GM12873 (cell line): ENCODE data around the gene NHS.

ENCODE experiments used
- TF ChIP-seq, protein P1 (sequence below): IDR thresholded peaks from 2 replicates; pipeline ENCODE4 v1.5.1; 2012; ENCODE audit warnings: low read depth, mild to moderate bottlenecking, moderate library complexity, low read length, control low read depth; ENCODE audit not compliant: insufficient read depth; ENCODE audit errors: missing control alignments

The NHS gene

GRCh38 chrX:17547658-17548057, 172.7 kb downstream of the NHS start:
- TF ChIP-seq, protein P1, sequence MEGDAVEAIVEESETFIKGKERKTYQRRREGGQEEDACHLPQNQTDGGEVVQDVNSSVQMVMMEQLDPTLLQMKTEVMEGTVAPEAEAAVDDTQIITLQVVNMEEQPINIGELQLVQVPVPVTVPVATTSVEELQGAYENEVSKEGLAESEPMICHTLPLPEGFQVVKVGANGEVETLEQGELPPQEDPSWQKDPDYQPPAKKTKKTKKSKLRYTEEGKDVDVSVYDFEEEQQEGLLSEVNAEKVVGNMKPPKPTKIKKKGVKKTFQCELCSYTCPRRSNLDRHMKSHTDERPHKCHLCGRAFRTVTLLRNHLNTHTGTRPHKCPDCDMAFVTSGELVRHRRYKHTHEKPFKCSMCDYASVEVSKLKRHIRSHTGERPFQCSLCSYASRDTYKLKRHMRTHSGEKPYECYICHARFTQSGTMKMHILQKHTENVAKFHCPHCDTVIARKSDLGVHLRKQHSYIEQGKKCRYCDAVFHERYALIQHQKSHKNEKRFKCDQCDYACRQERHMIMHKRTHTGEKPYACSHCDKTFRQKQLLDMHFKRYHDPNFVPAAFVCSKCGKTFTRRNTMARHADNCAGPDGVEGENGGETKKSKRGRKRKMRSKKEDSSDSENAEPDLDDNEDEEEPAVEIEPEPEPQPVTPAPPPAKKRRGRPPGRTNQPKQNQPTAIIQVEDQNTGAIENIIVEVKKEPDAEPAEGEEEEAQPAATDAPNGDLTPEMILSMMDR = no peak

DNA sequence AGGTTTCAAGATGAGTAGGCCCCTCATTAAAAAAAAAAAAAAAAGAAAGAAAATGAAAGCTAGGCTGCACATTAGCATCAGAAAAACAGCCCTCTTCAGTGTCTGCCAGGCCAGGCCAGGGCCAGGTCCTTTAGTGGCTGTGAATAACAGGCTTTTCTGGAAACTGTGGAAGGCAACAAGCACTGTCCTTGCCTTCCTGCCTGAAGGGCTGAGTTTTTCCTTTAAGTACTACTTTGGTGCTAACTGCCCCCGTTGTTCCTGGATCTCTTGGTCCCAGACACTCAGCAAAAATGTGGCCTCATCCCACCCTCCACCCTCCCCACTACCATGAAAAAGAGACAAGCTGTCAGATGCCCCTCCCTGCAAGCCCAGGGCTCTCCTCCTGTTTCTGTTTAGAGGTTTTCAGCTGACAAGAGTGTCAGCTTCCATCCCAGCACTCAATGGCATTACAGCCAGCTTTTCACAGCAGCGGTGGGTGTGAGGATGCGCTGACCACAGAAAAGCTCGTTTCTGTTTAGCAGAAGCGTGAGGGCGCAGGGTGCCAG, 174.2 kb downstream of the NHS start:
- TF ChIP-seq, protein P1 = no peak

DNA sequence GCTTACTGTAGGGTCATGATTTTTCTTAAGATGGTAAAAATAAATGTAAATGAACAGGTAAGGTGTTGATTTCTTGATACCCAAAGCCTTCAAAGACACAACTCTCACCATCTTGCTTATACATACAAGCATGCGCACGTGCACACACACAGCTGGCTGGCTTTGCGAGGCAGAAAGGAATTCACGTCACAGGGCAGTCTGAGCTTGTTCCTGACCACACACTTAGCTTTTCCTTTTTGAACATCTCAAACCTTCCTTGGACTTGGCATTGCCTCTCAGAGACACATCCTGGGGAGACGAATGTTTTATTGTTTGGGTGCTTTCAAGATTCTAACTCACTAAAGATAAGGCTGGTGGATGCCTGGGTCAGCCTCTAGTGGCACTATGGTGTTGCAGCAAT, 175.0 kb downstream of the NHS start:
- TF ChIP-seq, protein P1 = no peak

GRCh38 chrX:17552044-17552650, 177.1 kb downstream of the NHS start:
- TF ChIP-seq, protein P1 = no peak

DNA sequence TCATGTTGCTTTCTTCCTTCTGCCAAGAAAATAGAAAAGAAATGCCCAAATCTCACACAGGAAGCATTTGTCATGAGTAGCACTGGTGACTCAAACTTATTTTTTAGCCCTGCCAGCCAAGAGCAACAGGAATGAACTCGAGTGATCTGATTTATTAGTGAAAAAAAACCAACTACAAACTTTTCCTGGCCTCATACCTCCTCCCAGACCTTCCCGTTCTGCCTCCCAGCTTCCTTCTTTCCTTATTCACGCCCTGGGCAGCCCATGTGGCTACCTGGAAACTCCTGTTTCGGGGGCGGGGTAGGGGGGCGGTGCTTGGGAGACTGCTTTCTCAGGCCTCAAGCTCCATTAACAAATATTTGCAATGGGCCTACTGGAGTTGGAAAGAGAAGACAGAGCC, 178.5 kb downstream of the NHS start:
- TF ChIP-seq, protein P1 = no peak

DNA sequence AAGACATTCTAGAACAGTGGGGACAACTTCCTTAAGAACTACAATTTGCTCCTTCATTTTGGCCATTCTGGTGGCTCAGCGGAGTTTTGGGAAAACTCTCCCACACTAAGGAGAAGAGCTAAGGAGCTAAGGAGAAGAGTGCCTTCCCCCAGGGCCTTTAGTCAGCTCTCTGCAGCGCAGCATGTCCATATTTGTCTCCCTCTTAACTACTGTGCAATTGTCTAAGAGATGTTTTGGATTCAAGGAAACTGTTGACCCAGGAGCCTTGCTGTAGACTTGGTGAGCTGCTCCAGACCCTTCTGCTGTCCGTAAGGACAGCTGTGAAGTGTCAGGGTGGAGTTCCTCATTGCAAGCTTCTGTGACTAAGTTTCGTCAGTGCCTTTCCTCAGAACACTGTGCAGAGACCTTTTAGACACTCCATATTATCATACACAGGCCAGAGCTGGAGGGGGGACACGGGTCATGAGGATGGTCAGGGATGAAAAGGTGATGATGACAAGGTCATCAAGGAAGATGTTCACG, 179.0 kb downstream of the NHS start:
- TF ChIP-seq, protein P1 = no peak

- TF ChIP-seq, protein P1 = no peak
These were observed 179.9 kb downstream of the NHS start for GRCh38 chrX:17554914-17555313.
